GM23338 (cell line): ENCODE measurements around the gene SRSF11. TPM values are rescaled to one million over a fixed set of nuclear protein-coding genes. Genes with fewer than 3 reads are reported as not detected.

Experiments used
- ATAC-seq: fragments of 200-7000 bp; cut with Tn5 transposase; 3 replicates; pipeline ENCODE4 v1.9.1; 2020
- DNase-seq: peaks from one replicate; pipeline ENCODE4 v3.0.0-alpha.2; 2015; ENCODE audit warnings: low spot score
- H2AFZ ChIP-seq: fragments of 200-600 bp; sonication (generic); 2 replicates; pipeline ENCODE4 v1.8.0; 2016; ENCODE audit warnings: antibody characterized with exemption, mild to moderate bottlenecking, moderate library complexity
- H3F3A ChIP-seq: fragments of 200-600 bp; sonication (generic); replicated peaks from 2 replicates; pipeline ENCODE4 v1.8.0; 2017; ENCODE audit warnings: antibody characterized with exemption, mixed run types, low read depth
- H3K27ac ChIP-seq: fragments of 200-600 bp; sonication (generic); 2 replicates; pipeline ENCODE4 v1.6.1; 2016; ENCODE audit warnings: low read depth
- H3K27me3 ChIP-seq: fragments of 200-600 bp; sonication (generic); 2 replicates; pipeline ENCODE4 v1.8.0; 2016; ENCODE audit warnings: mild to moderate bottlenecking, mixed run types, moderate library complexity; ENCODE audit not compliant: insufficient read depth
- H3K36me3 ChIP-seq: fragments of 200-600 bp; sonication (generic); 2 replicates; pipeline ENCODE4 v1.8.0; 2016; ENCODE audit warnings: mild to moderate bottlenecking; ENCODE audit not compliant: insufficient read depth
- H3K4me1 ChIP-seq: fragments of 200-600 bp; sonication (generic); 2 replicates; pipeline ENCODE4 v1.8.0; 2016; ENCODE audit warnings: mild to moderate bottlenecking, moderate library complexity; ENCODE audit not compliant: insufficient read depth
- H3K4me2 ChIP-seq: fragments of 200-600 bp; sonication (generic); 2 replicates; pipeline ENCODE4 v1.7.1; 2017; ENCODE audit warnings: mixed run types
- H3K4me3 ChIP-seq: fragments of 200-600 bp; sonication (generic); 2 replicates; pipeline ENCODE4 v1.6.1; 2016; ENCODE audit warnings: mixed run types
- H3K79me2 ChIP-seq: fragments of 200-600 bp; sonication (generic); replicated peaks from 2 replicates; pipeline ENCODE4 v1.8.0; 2017; ENCODE audit warnings: mild to moderate bottlenecking; ENCODE audit not compliant: insufficient read depth
- H3K9me2 ChIP-seq: fragments of 200-600 bp; sonication (generic); 2 replicates; pipeline ENCODE4 v1.8.0; 2017; ENCODE audit not compliant: insufficient read depth
- H4K20me1 ChIP-seq: fragments of 200-600 bp; sonication (generic); replicated peaks from 2 replicates; pipeline ENCODE4 v1.8.0; 2017; ENCODE audit warnings: mild to moderate bottlenecking; ENCODE audit not compliant: insufficient read depth
- H3K27ac Mint-ChIP-seq: 2 replicates; pipeline ENCODE4 v1.8.0; 2020; ENCODE audit warnings: inconsistent platforms, mild to moderate bottlenecking, moderate library complexity, mixed read lengths
- H3K27me3 Mint-ChIP-seq: 3 replicates; pipeline ENCODE4 v1.8.0; 2022; ENCODE audit warnings: low read depth, mild to moderate bottlenecking, moderate library complexity, mixed read lengths, inconsistent platforms; ENCODE audit not compliant: insufficient read depth, poor library complexity
- H3K36me3 Mint-ChIP-seq: 3 replicates; pipeline ENCODE4 v1.8.0; 2021; ENCODE audit warnings: low read depth, mild to moderate bottlenecking, inconsistent platforms, moderate library complexity, mixed read lengths
- H3K4me1 Mint-ChIP-seq: 3 replicates; pipeline ENCODE4 v1.8.0; 2020; ENCODE audit warnings: mild to moderate bottlenecking, inconsistent platforms, mixed read lengths
- H3K4me3 Mint-ChIP-seq: 3 replicates; pipeline ENCODE4 v1.8.0; 2021; ENCODE audit warnings: moderate library complexity, mild to moderate bottlenecking, inconsistent platforms, mixed read lengths
- H3K9me3 Mint-ChIP-seq: 3 replicates; pipeline ENCODE4 v1.8.0; 2020; ENCODE audit warnings: moderate library complexity, mild to moderate bottlenecking, inconsistent platforms, mixed read lengths
- CREB1 ChIP-seq: fragments of 250-450 bp; sonication (Bioruptor Pico); IDR thresholded peaks from 2 replicates; pipeline ENCODE4 v1.5.0; 2020; ENCODE audit warnings: low read depth, mild to moderate bottlenecking, moderate library complexity
- CTCF ChIP-seq, 2 experiments: fragments of 200-600 bp in 1 of 2; sonication (generic) in 1 of 2; conservative IDR thresholded peaks; 2 replicates each; pipeline versions ENCODE4 v1.5.1 to v1.6.1; 2016 to 2017; ENCODE audit warnings: antibody characterized with exemption in 2 of 2, low read depth in 2 of 2, mild to moderate bottlenecking in 2 of 2, moderate library complexity in 1 of 2
- EZH2 ChIP-seq: fragments of 200-600 bp; sonication (generic); IDR thresholded peaks from one replicate; pipeline ENCODE4 v1.8.0; 2017; ENCODE audit warnings: antibody characterized with exemption, mild to moderate bottlenecking, low read depth; ENCODE audit not compliant: unreplicated experiment
- EZH2phosphoT487 ChIP-seq: fragments of 200-600 bp; sonication (generic); IDR thresholded peaks from one replicate; pipeline ENCODE4 v1.8.1; 2018; ENCODE audit warnings: antibody characterized with exemption; ENCODE audit not compliant: unreplicated experiment
- REST ChIP-seq: IDR thresholded peaks from one replicate; pipeline ENCODE4 v1.6.1; 2018; ENCODE audit warnings: antibody characterized with exemption; ENCODE audit not compliant: unreplicated experiment
- ZNF114 ChIP-seq: fragments of 250-450 bp; sonication (Bioruptor Pico); IDR thresholded peaks from 2 replicates; pipeline ENCODE4 v1.5.0; 2020; ENCODE audit warnings: mild to moderate bottlenecking, moderate library complexity
- ZNF331 ChIP-seq: fragments of 250-450 bp; sonication (Bioruptor Pico); IDR thresholded peaks from 2 replicates; pipeline ENCODE4 v1.5.0; 2020; ENCODE audit warnings: low read depth, mild to moderate bottlenecking, moderate library complexity
- ZNF462 ChIP-seq: fragments of 250-450 bp; sonication (Bioruptor Pico); IDR thresholded peaks from 2 replicates; pipeline ENCODE4 v1.5.0; 2020; ENCODE audit warnings: mild to moderate bottlenecking, moderate library complexity
- polyA plus RNA-seq: library from polyadenylated mRNA; unstranded; fragments of >200 nt; fragmentation: Nextera tagmentation; extraction: Ambion mirVana; gene quantifications from 2 replicates; pipeline ENCODE4 v1.2.1, GENCODE V29; 2016
- total RNA-seq: library from RNA; depleted of rRNA; stranded (reverse); fragments of >200 nt; shearing (Covaris generic); gene quantifications from 2 replicates; pipeline ENCODE4 v1.2.3, GENCODE V29; 2014
- TF ChIP-seq, protein P1 (sequence below): IDR thresholded peaks from 2 replicates; pipeline ENCODE4 v1.6.1; 2016; ENCODE audit warnings: antibody characterized with exemption

SRSF11 gene
- total and polyA plus RNA-seq, 2 experiments from 2014 or later, result 182 to 372 TPM

DNA sequence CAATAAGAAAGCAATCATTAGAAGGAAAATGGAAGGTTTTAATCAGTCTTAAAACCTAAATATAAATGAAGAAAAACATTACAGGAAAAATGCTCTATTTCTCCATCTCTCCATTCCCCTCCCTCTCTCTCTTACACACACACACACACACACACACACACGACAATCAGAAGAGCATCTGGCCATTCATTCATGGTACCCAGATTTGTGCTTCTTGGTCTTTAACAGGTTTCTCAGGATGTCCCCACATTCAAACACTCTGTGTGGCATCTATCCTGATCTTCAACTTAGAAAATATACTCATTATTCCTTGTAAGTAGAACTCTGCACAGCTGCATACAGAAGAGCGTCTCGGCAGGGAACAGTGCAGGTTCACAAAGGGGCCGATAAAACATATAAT, 16.6 kb upstream of the SRSF11 start (continued):
- no peak for TF ChIP-seq REST
- no peak for TF ChIP-seq ZNF331 (CRISPR knock-in tag)
- TF ChIP-seq ZNF114 (CRISPR knock-in tag), result no peak

GRCh38 chr1:70205071-70205433, 16.1 kb upstream of the SRSF11 start:
- Histone ChIP-seq H3K4me2 (peak overlapping the region; percentile 97), H4K20me1 (peaks cover under 1% of the 10 kb centered on the region; the same call in 1 of the 2 replicates), H3K4me3 (peak overlapping the region; percentile 81), H3K36me3 (no peaks in the 10 kb centered on the region), H3K27me3 (no peaks in the 10 kb centered on the region), H3F3A (no peaks in the 10 kb centered on the region), H2AFZ (peak overlapping the region; percentile 99), H3K79me2 (peaks cover 98% of the 10 kb centered on the region), H3K9me2 (no peaks in the 10 kb centered on the region), H3K4me1 (peaks cover 8% of the 10 kb centered on the region), H3K27ac (peak overlapping the region; percentile 73)
- Mint-ChIP-seq H3K27ac (peak overlapping the region; percentile 99), H3K9me3 (no peaks in the 10 kb centered on the region), H3K4me1 (peaks cover 9% of the 10 kb centered on the region; the same call in 2 of the 3 replicates), H3K27me3 (peaks cover 7% of the 10 kb centered on the region), H3K4me3 (peak overlapping the region; percentile 96), H3K36me3 (peaks cover 4% of the 10 kb centered on the region; the same call in 1 of the 3 replicates)
- DNase-seq (no peak), ATAC-seq (peak; percentile 60)
- TF ChIP-seq ZNF114 (CRISPR knock-in tag) (no peak), ZNF462 (no peak), EZH2phosphoT487 (no peak), CREB1 (no peak), EZH2 (no peak), CTCF (conservative IDR thresholded peaks at IDR 0.05; ENCODE audit: low read depth in 2 of 2) (no peak), ZNF331 (CRISPR knock-in tag) (no peak)
- TF ChIP-seq, protein P1, sequence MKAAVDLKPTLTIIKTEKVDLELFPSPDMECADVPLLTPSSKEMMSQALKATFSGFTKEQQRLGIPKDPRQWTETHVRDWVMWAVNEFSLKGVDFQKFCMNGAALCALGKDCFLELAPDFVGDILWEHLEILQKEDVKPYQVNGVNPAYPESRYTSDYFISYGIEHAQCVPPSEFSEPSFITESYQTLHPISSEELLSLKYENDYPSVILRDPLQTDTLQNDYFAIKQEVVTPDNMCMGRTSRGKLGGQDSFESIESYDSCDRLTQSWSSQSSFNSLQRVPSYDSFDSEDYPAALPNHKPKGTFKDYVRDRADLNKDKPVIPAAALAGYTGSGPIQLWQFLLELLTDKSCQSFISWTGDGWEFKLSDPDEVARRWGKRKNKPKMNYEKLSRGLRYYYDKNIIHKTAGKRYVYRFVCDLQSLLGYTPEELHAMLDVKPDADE, result no peak
